SJSA1 (cell line): ENCODE results near the gene NRROS. TPM values are rescaled to one million over a fixed set of nuclear protein-coding genes. Genes with fewer than 3 reads are reported as not detected.
"Not testable (repeated sequence)": the region's sequence is repeated elsewhere in the genome, so short reads cannot be mapped to it uniquely, and the experiment has no call there.

Experiments used
- DNase-seq, 2 experiments: peaks; one replicate each; pipeline ENCODE4 v3.0.0-alpha.2; 2015 to 2020; ENCODE audit warnings: low spot score in 2 of 2, low read depth in 1 of 2
- H3K27ac ChIP-seq: fragments of 250-450 bp; sonication (Bioruptor Pico); 2 replicates; pipeline ENCODE4 v1.5.1; 2020; ENCODE audit warnings: mild to moderate bottlenecking, moderate library complexity
- H3K27me3 ChIP-seq: fragments of 250-450 bp; sonication (Bioruptor Pico); replicated peaks from 2 replicates; pipeline ENCODE4 v1.5.1; 2020; ENCODE audit warnings: mild to moderate bottlenecking, moderate library complexity
- H3K36me3 ChIP-seq: fragments of 250-450 bp; sonication (Bioruptor Pico); 2 replicates; pipeline ENCODE4 v1.5.1; 2020; ENCODE audit warnings: mild to moderate bottlenecking
- H3K4me1 ChIP-seq: fragments of 250-450 bp; sonication (Bioruptor Pico); replicated peaks from 2 replicates; pipeline ENCODE4 v1.6.1; 2021; ENCODE audit warnings: mild to moderate bottlenecking
- H3K4me3 ChIP-seq: fragments of 250-450 bp; sonication (Bioruptor Pico); 2 replicates; pipeline ENCODE4 v1.5.1; 2020; ENCODE audit warnings: mild to moderate bottlenecking
- H3K9me3 ChIP-seq: fragments of 250-450 bp; sonication (Bioruptor Pico); replicated peaks from 2 replicates; pipeline ENCODE4 v1.5.1; 2020; ENCODE audit warnings: mild to moderate bottlenecking
- total RNA-seq: library from RNA; depleted of rRNA; stranded (reverse); fragments of >200 nt; shearing (Covaris generic); gene quantifications from 2 replicates; pipeline ENCODE4 v1.2.3, GENCODE V29; 2014; rRNA removed

NRROS gene
- total RNA-seq = 0.11 TPM in 1 of 2 replicates, not detected in the other

DNA sequence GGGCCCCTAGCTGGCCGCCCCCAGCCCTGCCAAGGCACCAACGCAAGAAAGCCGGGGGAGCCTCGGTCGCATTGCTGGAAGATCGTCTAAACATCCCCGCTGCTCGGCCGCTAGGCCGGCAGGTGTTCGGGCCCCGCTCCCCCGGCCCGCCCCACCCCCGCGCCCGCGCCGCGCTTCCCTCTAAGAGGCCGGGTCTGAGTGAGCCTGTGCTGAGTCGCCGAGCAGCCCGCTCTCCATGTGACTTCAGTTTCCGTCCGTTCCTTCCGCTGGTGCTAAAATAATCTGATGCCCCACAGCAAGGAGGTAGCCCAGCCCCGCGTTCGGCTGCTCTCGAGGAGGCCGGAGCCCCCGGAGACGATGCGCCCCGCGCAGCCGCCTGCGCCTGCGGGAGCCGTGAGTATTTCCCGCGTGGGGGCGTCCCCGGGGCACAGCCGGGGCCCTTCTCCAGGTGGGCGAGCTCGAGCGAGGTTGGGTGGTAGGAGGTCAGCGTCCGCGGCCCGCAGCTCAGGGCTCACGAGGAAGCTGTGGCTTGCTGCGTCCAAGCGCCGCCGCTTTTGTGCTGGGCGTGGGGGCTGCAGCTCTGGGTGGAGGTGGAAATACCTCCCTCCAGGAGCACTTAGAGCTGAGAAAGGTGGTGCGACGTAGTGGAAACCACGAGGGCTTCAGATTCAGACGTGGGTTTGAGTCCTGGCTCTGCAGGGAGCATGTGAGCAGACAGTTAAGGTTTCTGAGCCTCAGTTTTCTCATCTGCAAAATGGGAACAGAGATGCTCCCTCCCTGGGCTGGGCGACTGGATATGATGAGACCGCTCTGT, at the start of gene NRROS:
Gene NRROS (plus strand): TSS at position 212 of the 814 bp plus-strand sequence. CDS start 14,846 bp downstream, outside the sequence.
- Histone ChIP-seq H3K4me1 (peaks cover 7% of the 10 kb centered on the region; the same call in 1 of the 2 replicates), H3K9me3 (no peaks in the 10 kb centered on the region), H3K4me3 (no peak within 1 kb of the TSS), H3K36me3 (no peaks in the 10 kb centered on the region), H3K27ac (no peak within 1 kb of the TSS), H3K27me3 (peaks cover 34% of the 10 kb centered on the region)
- DNase-seq = no peak

DNA sequence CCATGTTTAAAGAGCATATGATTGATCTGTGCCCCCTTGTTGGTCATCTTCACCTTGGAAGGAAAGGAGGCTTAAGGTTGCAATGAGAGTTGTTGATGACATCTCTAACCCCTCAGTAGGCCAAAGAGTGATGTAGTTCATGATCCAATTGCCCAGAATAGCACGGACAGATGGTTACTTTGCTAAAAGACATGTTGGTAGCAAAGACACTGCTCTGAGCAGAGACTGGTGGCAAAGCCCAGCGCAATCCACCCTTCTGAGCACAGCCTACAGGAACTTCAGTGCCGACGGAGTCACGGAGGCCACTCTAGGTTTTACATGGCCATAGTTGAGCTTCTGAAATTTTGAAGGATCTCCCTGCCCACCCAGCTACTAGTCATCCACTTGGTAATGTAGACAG, 49.2 kb upstream of the NRROS start:
- DNase-seq = no peak
- Histone ChIP-seq H3K4me3 (no peak overlapping the region), H3K9me3 (no peaks in the 10 kb centered on the region), H3K4me1 (no peaks in the 10 kb centered on the region), H3K27me3 (no peaks in the 10 kb centered on the region), H3K27ac (no peak overlapping the region), H3K36me3 (peaks cover 15% of the 10 kb centered on the region)

DNA sequence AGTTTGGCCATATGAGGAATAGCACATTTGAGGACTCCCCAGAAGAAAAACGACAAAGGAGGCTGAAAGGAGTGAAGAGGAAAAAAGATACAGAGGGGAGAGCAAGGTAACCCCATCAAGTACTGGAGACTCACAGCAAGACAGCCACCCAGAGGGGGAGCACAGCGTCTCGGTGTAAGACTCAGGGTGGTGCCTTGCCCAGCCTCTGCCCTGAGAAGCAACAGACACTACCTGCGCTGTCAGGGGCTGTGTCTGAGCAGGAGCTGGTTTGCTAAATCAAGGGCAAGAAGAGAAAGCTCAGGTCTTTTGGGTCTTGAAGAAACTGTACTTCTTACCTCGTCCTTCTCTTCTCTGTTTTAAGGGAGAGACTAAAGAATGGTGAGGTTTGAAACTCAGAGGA, 43.1 kb upstream of the NRROS start:
- DNase-seq = no peak
- H3K36me3 ChIP-seq = no peaks in the 10 kb centered on the region
- no peaks in the 10 kb centered on the region for H3K4me1 ChIP-seq
- no peaks in the 10 kb centered on the region for H3K9me3 ChIP-seq
- no peak overlapping the region for H3K27ac ChIP-seq
- H3K27me3 ChIP-seq = no peaks in the 10 kb centered on the region
- no peak overlapping the region for H3K4me3 ChIP-seq

- not testable (repeated sequence) for H3K36me3 ChIP-seq, H3K4me1 ChIP-seq, H3K27ac ChIP-seq, H3K9me3 ChIP-seq, H3K27me3 ChIP-seq
- peak overlapping the region; percentile 14 for H3K4me3 ChIP-seq
- peak in 1 of 2 experiments; percentile 9 for DNase-seq
Observed at GRCh38 chr3:196597971-196598733, 41.3 kb upstream of the NRROS start.

- H3K27ac ChIP-seq = no peak overlapping the region
- no peaks in the 10 kb centered on the region for H3K9me3 ChIP-seq
- H3K27me3 ChIP-seq = peaks cover 3% of the 10 kb centered on the region; the same call in 1 of the 2 replicates
- no peaks in the 10 kb centered on the region for H3K4me1 ChIP-seq
- no peak overlapping the region for H3K4me3 ChIP-seq
- no peak for DNase-seq
- H3K36me3 ChIP-seq = no peaks in the 10 kb centered on the region
Observed at GRCh38 chr3:196599734-196600128, 39.8 kb upstream of the NRROS start.

- Histone ChIP-seq H3K27ac (no peak overlapping the region), H3K9me3 (no peaks in the 10 kb centered on the region), H3K27me3 (peaks cover 5% of the 10 kb centered on the region; the same call in 1 of the 2 replicates), H3K4me1 (no peaks in the 10 kb centered on the region), H3K4me3 (no peak overlapping the region), H3K36me3 (no peaks in the 10 kb centered on the region)
- no peak for DNase-seq
Observed at GRCh38 chr3:196600359-196600758, 39.1 kb upstream of the NRROS start.

- no peaks in the 10 kb centered on the region for H3K36me3 ChIP-seq
- H3K9me3 ChIP-seq = no peaks in the 10 kb centered on the region
- no peak for DNase-seq
- no peaks in the 10 kb centered on the region for H3K4me1 ChIP-seq
- H3K4me3 ChIP-seq = no peak overlapping the region
- H3K27ac ChIP-seq = no peak overlapping the region
- peaks cover 6% of the 10 kb centered on the region; the same call in 1 of the 2 replicates for H3K27me3 ChIP-seq
Observed at GRCh38 chr3:196602673-196603072, 36.8 kb upstream of the NRROS start.

GRCh38 chr3:196603683-196604082, 35.8 kb upstream of the NRROS start:
- no peaks in the 10 kb centered on the region for H3K4me1 ChIP-seq
- no peak overlapping the region for H3K4me3 ChIP-seq
- H3K27me3 ChIP-seq = peaks cover 7% of the 10 kb centered on the region; the same call in 1 of the 2 replicates
- no peaks in the 10 kb centered on the region for H3K36me3 ChIP-seq
- no peak for DNase-seq
- no peak overlapping the region for H3K27ac ChIP-seq
- H3K9me3 ChIP-seq = no peaks in the 10 kb centered on the region

DNA sequence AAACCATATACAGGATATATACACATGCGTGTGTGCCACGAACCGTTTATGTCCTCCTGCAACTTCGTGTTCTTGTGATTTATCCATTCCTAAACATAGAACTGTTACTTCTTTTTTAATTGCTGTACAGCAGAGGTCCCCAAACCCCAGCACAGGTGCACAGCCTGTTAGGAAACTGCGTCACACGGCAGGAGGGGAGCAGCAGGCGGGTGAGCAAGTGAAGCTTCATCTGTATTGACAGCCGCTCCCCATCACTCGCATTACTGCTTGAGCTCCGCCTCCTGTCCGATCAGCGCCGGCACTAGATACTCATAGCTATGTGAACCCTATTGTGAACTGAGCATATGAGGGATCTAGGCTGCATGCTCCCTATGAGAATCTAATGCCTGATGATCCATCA, 34.9 kb upstream of the NRROS start:
- H3K9me3 ChIP-seq = no peaks in the 10 kb centered on the region
- no peak overlapping the region for H3K4me3 ChIP-seq
- peaks cover 7% of the 10 kb centered on the region; the same call in 1 of the 2 replicates for H3K27me3 ChIP-seq
- no peak overlapping the region for H3K27ac ChIP-seq
- DNase-seq = no peak
- H3K36me3 ChIP-seq = no peaks in the 10 kb centered on the region
- no peaks in the 10 kb centered on the region for H3K4me1 ChIP-seq

GRCh38 chr3:196608693-196609092, 30.8 kb upstream of the NRROS start:
- no peak for DNase-seq
- Histone ChIP-seq H3K9me3 (no peaks in the 10 kb centered on the region), H3K4me1 (no peaks in the 10 kb centered on the region), H3K36me3 (no peaks in the 10 kb centered on the region), H3K27me3 (peaks cover 7% of the 10 kb centered on the region; the same call in 1 of the 2 replicates), H3K4me3 (no peak overlapping the region), H3K27ac (no peak overlapping the region)

GRCh38 chr3:196609343-196609775, 30.1 kb upstream of the NRROS start:
- peaks cover 7% of the 10 kb centered on the region; the same call in 1 of the 2 replicates for H3K27me3 ChIP-seq
- H3K36me3 ChIP-seq = no peaks in the 10 kb centered on the region
- no peak overlapping the region for H3K27ac ChIP-seq
- no peak overlapping the region for H3K4me3 ChIP-seq
- H3K4me1 ChIP-seq = no peaks in the 10 kb centered on the region
- H3K9me3 ChIP-seq = no peaks in the 10 kb centered on the region
- peak; percentile 58 to 87 for DNase-seq

GRCh38 chr3:196609805-196610515, 29.5 kb upstream of the NRROS start:
- Histone ChIP-seq H3K4me1 (no peaks in the 10 kb centered on the region), H3K27me3 (0 out of 2 replicates have a peak, but pooled peaks cover 2% of the 10 kb centered on the region), H3K36me3 (no peaks in the 10 kb centered on the region), H3K4me3 (no peak overlapping the region), H3K9me3 (no peaks in the 10 kb centered on the region), H3K27ac (no peak overlapping the region)
- no peak for DNase-seq

DNA sequence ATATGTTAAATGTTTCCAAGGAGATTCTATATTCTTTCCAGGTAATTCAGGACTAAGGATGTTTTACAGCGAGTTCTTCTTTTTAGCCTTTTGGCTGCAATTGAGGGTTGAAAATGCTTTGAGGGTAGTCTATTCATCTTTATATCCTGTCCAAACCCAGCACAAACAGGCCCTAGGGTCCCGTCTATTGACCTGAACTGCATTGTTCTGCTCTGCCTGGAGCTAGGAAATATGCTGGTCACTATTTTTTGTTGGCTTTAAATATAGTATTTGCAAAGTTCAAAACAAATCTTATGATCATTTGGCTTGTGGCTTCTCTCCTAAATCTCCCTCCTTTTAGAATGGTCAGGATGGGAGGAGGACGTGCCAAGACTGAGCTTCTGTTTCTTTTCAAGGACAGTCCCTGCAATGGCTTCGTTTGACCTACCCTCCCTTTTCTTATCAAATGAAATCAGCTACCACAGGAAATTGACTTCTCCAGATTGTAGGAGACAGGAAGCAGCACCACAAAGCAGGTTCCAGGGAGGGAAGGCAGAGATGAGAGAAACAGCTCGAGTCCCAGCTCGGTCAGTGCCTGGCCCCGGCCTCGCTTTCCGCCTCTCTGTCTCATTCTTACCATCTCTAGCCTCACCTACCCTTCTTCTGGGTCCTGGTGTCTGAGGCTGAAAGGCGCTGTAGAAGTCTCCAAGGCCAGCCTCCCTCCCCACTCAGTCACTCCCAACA, 27.6 kb upstream of the NRROS start:
- H3K9me3 ChIP-seq = no peaks in the 10 kb centered on the region
- H3K4me1 ChIP-seq = no peaks in the 10 kb centered on the region
- H3K36me3 ChIP-seq = no peaks in the 10 kb centered on the region
- 0 out of 2 replicates have a peak, but pooled peaks cover 2% of the 10 kb centered on the region for H3K27me3 ChIP-seq
- no peak for DNase-seq
- no peak overlapping the region for H3K27ac ChIP-seq
- no peak overlapping the region for H3K4me3 ChIP-seq
